GM21619 (cell line): ENCODE results near the gene PLSCR3.

ENCODE experiments used
- ATAC-seq: cut with Tn5 transposase; IDR thresholded peaks from one replicate; pipeline ENCODE4 v1.9.1; 2021; ENCODE audit not compliant: unreplicated experiment

Gene PLSCR3

GRCh38 chr17:7351665-7352502 lies 42.4 kb downstream of the PLSCR3 start, which contains the start of gene KCTD11:
Gene KCTD11 (plus strand): TSS chr17:7352162.
- ATAC-seq: peak; percentile 60

GRCh38 chr17:7348478-7349242 lies 45.7 kb downstream of the PLSCR3 start:
- no peak for ATAC-seq

GRCh38 chr17:7347630-7348477 lies 46.5 kb downstream of the PLSCR3 start:
- ATAC-seq: no peak

- no peak for ATAC-seq
Measured at GRCh38 chr17:7346761-7347614, 47.3 kb downstream of the PLSCR3 start.

GRCh38 chr17:7343250-7343649 lies 51.1 kb downstream of the PLSCR3 start:
- ATAC-seq: no peak

GRCh38 chr17:7341842-7342241 lies 52.5 kb downstream of the PLSCR3 start:
- ATAC-seq: no peak

- ATAC-seq: no peak
Measured at GRCh38 chr17:7340179-7340578, 54.1 kb downstream of the PLSCR3 start.
